GM12873 (cell line): Measurements from ENCODE around the gene ZNF211.

Experiments used
- CTCF ChIP-seq: IDR thresholded peaks from 2 replicates; pipeline ENCODE4 v1.5.1; 2012; ENCODE audit warnings: low read depth, mild to moderate bottlenecking, moderate library complexity, low read length, control low read depth; ENCODE audit not compliant: insufficient read depth; ENCODE audit errors: missing control alignments

The ZNF211 gene

DNA sequence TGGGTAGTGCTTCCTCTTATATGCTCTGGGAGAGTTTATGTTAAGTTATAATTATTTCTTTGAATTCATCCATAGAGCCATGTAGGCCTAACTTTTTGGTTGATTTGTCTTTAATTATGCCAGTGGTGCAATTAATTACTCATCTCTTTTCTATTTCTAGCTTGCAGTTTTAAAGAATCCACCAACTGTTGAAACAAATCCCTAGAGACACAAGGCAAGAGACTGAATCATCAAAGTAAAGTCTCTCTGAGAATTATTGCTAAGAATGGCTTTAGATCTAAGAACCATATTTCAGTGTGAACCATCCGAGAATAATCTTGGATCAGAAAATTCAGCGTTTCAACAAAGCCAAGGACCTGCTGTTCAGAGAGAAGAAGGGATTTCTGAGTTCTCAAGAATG is 42.9 kb downstream of the ZNF211 start:
- no peak for TF ChIP-seq CTCF

GRCh38 chr19:57682226-57682766 is 49.3 kb downstream of the ZNF211 start:
- TF ChIP-seq CTCF = no peak

- TF ChIP-seq CTCF = no peak
Measured at GRCh38 chr19:57686727-57687126, 53.8 kb downstream of the ZNF211 start.

DNA sequence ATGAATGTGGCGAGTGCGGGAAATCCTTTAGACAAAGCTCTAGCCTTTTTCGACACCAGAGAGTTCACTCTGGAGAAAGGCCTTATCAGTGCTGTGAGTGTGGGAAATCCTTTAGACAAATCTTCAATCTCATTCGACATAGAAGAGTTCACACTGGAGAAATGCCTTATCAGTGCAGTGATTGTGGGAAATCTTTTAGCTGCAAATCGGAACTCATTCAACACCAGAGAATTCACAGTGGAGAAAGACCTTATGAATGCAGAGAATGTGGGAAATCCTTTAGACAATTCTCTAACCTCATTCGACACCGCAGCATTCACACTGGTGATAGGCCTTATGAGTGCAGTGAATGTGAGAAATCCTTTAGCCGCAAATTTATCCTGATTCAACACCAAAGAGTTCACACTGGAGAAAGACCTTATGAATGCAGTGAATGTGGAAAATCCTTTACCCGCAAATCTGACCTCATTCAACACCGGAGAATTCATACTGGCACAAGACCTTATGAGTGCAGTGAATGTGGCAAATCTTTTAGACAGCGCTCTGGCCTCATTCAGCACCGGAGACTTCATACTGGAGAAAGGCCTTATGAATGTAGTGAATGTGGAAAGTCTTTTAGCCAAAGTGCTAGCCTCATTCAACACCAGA is 54.5 kb downstream of the ZNF211 start:
- TF ChIP-seq CTCF = no peak

GRCh38 chr19:57688011-57688763 is 55.2 kb downstream of the ZNF211 start:
- no peak for TF ChIP-seq CTCF

DNA sequence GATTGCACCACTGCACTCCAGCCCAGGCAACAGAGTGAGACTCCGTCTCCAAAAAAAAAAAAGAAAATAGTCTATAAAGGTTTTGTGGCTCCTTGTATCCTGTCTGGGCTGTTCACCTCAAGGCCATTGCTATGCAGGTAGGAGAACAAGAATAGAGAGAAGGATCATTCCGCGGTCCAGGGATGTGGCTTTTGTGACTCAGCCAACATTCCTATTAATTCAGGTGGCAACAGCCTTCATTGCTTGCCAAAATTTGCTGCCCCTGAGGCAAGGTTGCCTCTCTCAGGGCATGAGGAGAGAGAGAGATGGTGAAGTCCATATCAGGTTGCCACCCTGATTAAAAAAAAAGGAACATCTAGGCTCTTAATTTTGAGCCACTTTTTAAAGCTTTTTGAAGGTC is 56.8 kb downstream of the ZNF211 start:
- no peak for TF ChIP-seq CTCF
